Small intestine (tissue), 7 donors: Measurements from ENCODE around the gene CLMP. TPM values are rescaled to one million over a fixed set of nuclear protein-coding genes. Genes with fewer than 3 reads are reported as not detected.
A peak's percentile ranks its signal among the peaks of the same experiment; 100 is the strongest.

Source experiments
- DNase-seq, 2 donors: peaks; one replicate each; pipeline versions ENCODE4 v3.0.0 to v3.0.0-alpha.2; 2013
- FAIRE-seq: peaks from 2 replicates; lab custom pipeline; 2012; peaks lifted over from hg19 to GRCh38; lab: Jason Lieb, UNC
- H3K27ac ChIP-seq, 3 donors: one replicate each; pipeline ENCODE4 v1.5.1; 2013; ENCODE audit warnings: low read length in 2 of 3, mild to moderate bottlenecking in 2 of 3, control low read depth in 1 of 3, inconsistent platforms in 1 of 3, low read depth in 1 of 3, moderate library complexity in 1 of 3
- H3K27me3 ChIP-seq, 3 donors: one replicate each; pipeline ENCODE4 v1.6.1; 2013; ENCODE audit warnings: low read length in 3 of 3, inconsistent platforms in 1 of 3; ENCODE audit not compliant: control insufficient read depth in 3 of 3, insufficient read depth in 3 of 3
- H3K36me3 ChIP-seq, 3 donors: one replicate each; pipeline ENCODE4 v1.6.1; 2013; ENCODE audit warnings: low read length in 3 of 3, inconsistent platforms in 1 of 3, low read depth in 1 of 3, mild to moderate bottlenecking in 1 of 3, moderate library complexity in 1 of 3; ENCODE audit not compliant: control insufficient read depth in 3 of 3, insufficient read depth in 2 of 3
- H3K4me1 ChIP-seq, 3 donors: one replicate each; pipeline ENCODE4 v1.6.1; 2013; ENCODE audit warnings: low read length in 2 of 3, inconsistent platforms in 1 of 3, low read depth in 1 of 3, mild to moderate bottlenecking in 1 of 3, moderate library complexity in 1 of 3; ENCODE audit not compliant: control insufficient read depth in 3 of 3, insufficient read depth in 2 of 3
- H3K4me3 ChIP-seq, 3 donors: one replicate each; pipeline ENCODE4 v1.5.1; 2013; ENCODE audit warnings: low read length in 3 of 3, control low read depth in 1 of 3, inconsistent platforms in 1 of 3, low read depth in 1 of 3, mild to moderate bottlenecking in 1 of 3, moderate library complexity in 1 of 3
- H3K9me3 ChIP-seq, 2 donors: one replicate each; pipeline ENCODE4 v1.6.1; 2013; ENCODE audit warnings: low read depth in 1 of 2, low read length in 1 of 2; ENCODE audit not compliant: control insufficient read depth in 2 of 2, insufficient read depth in 1 of 2
- WGBS, 3 donors: extraction: QIAGEN DNeasy Blood & Tissue Kit; methylation state at CpG; one replicate each; pipeline ENCODE4 v1.1.7; 2013; 5-methylcytosine and 5-hydroxymethylcytosine counted together
- polyA plus RNA-seq, 4 donors: library from polyadenylated mRNA; stranded (reverse) in 3 of 4; unstranded in 1 of 4; fragments of 200-250 nt in 3 of 4; fragments of 120-200 nt in 1 of 4; gene quantifications; one replicate each; pipeline versions ENCODE4 v1.2.1 to v1.2.3, GENCODE V29; 2013
- donor health status: healthy with polysubstance abuse.
- donor health status: control.
- donor health status: control.
- donor health status: Bipolar disorder and iron deficiency.
- donor health status: healthy.

Gene CLMP
- polyA plus RNA-seq, 4 donors, result 0.22 to 12.2 (median 5.9) TPM

DNA sequence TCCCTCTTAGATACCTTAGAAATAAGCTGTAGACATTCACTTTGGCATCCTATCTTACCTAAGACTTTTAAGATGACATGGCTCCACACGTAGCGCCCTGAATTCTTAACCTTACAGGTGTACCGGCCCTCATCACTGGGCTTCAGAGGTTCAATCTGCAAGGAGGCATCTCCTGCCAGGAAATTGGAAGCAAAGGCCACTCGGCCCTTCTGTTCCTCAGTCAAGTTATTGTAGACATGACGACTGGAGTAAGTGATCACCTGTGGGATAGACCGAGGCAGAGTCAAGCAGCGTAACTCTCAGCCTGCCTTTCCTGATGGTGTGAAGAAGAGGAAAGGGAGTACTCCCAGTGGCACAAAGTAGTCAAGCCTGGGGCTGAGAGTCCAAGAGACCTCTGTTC is 110.6 kb downstream of the CLMP start:
- DNase-seq (no peak), FAIRE-seq (no peak)
- WGBS, 3 donors, result 95 to 97% (median 96%) methylated on average over 7 of the region's 7 CpGs
- H3K4me3 ChIP-seq, result no peak overlapping the region
- H3K9me3 ChIP-seq, result no peaks in the 10 kb centered on the region
- H3K36me3 ChIP-seq, result peaks cover 0 to 3% (median 0%) of the 10 kb centered on the region in 3 donors
- no peaks in the 10 kb centered on the region for H3K27me3 ChIP-seq
- H3K27ac ChIP-seq, result peak overlapping the region in 1 of 3 donors; percentile 0
- H3K4me1 ChIP-seq, result peaks cover 0 to 4% (median 0%) of the 10 kb centered on the region in 3 donors

DNA sequence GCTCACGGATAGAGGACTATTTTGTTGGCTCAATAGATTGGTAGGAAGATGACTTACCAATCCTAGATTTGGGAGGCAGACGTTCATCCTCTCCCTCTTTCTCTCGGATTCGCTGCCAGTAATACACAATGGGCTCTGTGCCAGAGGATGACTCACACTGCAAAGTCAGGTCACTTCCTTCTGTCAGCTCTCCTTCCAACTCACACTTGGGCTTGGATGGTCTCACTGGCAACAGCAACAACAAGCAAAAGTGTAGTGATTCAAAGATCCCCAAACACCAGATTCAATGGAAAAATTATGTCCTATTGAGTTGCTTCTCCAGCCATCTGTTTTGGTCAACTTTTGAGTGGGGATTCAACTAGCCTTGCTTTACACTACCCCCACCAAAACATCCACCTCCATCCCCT is 111.4 kb downstream of the CLMP start:
- H3K4me3 ChIP-seq, result no peak overlapping the region
- peak overlapping the region in 2 of 3 donors; percentile 22 to 46 for H3K27ac ChIP-seq
- H3K4me1 ChIP-seq, result peaks cover 0 to 4% (median 0%) of the 10 kb centered on the region in 3 donors
- H3K36me3 ChIP-seq, result peaks cover 0 to 3% (median 0%) of the 10 kb centered on the region in 3 donors
- DNase-seq, result peak; percentile 88 to 90
- WGBS, 3 donors, result 3 to 18% (median 13%) methylated on average over 4 of the region's 4 CpGs
- FAIRE-seq, result no peak
- no peaks in the 10 kb centered on the region for H3K9me3 ChIP-seq
- no peaks in the 10 kb centered on the region for H3K27me3 ChIP-seq

DNA sequence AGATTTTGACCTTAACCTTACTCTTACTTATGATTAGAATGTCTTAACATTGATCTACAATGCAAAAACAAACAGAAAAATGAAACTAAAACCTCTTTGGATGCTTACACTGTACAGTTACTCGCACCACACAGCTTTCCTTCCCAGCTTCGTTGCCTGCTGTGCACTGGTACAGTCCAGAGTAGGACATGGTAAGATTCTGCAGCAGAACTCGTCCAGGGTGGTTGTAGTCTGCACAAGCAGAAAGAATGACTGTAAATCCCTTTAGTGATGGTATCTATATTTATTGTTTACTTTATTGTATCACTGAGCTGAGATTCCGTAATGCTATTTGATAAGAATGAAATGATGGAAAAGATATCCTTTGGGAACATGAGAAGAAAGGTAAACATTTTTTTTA is 112.1 kb downstream of the CLMP start:
- Histone ChIP-seq H3K9me3 (no peaks in the 10 kb centered on the region), H3K4me1 (peaks cover 0 to 4% (median 0%) of the 10 kb centered on the region in 3 donors), H3K27me3 (no peaks in the 10 kb centered on the region), H3K36me3 (peaks cover 0 to 3% (median 0%) of the 10 kb centered on the region in 3 donors), H3K27ac (peak overlapping the region in 1 of 3 donors; percentile 74), H3K4me3 (no peak overlapping the region)
- DNase-seq (no peak), FAIRE-seq (no peak)
- WGBS, 3 donors, result 17 to 38% (median 24%) methylated on average over 4 of the region's 4 CpGs

DNA sequence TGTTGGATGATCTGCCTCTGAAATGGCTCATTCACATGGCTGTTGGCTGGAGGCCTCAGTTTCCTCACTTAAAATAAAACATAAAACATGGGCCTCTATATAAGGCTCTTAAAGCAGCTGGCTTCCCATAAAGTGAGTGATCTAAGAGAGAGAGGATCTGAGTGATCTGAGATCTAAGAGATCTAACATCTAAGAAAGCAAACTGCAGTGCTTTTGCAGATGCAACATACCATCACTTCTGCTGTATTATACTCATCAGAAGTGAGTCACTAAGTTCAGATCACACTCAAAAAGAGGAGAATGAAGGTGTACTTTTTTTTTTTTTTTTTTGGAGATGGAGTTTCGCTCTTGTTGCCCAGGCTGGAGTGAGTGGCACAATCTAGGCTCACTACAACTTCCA is 115.0 kb downstream of the CLMP start:
- H3K9me3 ChIP-seq, result no peaks in the 10 kb centered on the region
- FAIRE-seq, result no peak
- no peak overlapping the region for H3K4me3 ChIP-seq
- no peak overlapping the region for H3K27ac ChIP-seq
- no peaks in the 10 kb centered on the region for H3K27me3 ChIP-seq
- H3K4me1 ChIP-seq, result no peaks in the 10 kb centered on the region
- 92 to 100% (median 100%) methylated on average over 1 of the region's 1 CpG for WGBS, 3 donors
- H3K36me3 ChIP-seq, result peaks cover 0 to 3% (median 2%) of the 10 kb centered on the region in 3 donors
- DNase-seq, result no peak

DNA sequence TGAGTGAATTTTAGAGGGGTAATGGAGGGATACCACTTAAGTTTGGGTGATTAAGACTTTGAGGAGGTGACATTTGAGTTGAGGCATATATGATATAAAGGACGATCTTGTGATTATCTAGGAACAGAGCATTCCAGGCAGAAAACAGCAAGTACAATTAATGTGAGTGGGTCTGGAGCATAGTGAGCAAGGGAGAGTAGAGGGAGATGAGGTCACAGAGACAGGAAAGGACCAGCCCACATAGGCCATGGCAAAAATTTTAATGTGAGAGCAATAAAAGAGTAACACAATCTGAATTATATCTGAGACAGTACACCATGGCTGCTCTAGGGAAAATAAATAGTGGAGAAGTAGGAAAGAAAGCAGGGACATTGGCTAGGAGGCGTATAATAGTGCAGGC is 118.6 kb downstream of the CLMP start:
- WGBS, 3 donors, result 81 to 92% (median 86%) methylated on average over 2 of the region's 2 CpGs
- H3K4me1 ChIP-seq, result peaks cover 0 to 3% (median 0%) of the 10 kb centered on the region in 3 donors
- no peak for FAIRE-seq

DNA sequence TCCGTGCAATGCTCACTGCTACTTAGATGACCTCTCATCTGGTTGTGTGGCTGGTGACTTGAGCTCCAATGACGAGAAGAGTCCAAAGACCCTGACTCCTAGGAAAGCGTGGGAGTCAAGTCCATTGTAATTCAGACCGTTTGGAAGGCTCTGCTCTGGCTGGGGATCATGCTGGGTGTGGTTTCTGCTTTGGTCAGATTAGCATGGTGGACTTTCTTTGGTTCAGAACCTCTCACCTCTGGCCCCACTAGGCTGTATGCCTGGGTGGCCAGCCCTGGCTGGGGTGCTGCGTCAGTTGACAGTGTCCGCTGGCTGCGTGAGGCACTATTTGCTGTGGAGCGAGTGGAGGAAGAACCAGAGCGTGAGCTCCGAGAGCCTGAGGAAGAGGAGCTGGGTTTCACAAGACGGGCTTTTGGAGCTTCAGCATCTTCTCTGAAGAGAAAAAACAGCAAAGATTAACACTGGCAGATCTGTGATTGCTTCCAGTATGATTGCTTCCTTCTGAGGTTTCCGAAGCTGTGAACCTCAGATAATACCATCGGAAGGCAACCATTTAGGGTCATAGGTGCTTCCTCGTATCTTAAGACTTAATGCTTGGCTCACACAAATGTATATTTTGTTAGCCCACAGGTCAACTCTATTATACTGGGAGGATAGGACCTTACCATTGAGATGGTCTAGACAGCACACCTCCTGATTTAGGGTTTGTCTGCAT is 121.5 kb downstream of the CLMP start:
- Histone ChIP-seq H3K36me3 (peaks cover 0 to 7% (median 2%) of the 10 kb centered on the region in 3 donors), H3K9me3 (no peaks in the 10 kb centered on the region), H3K27me3 (no peaks in the 10 kb centered on the region), H3K27ac (no peak overlapping the region), H3K4me1 (peaks cover 0 to 4% (median 0%) of the 10 kb centered on the region in 3 donors), H3K4me3 (no peak overlapping the region)
- WGBS, 3 donors, result 89 to 94% (median 92%) methylated on average over 14 of the region's 14 CpGs
- FAIRE-seq, result no peak
- no peak for DNase-seq

More for the DNA sequence above, 118.6 kb downstream of the CLMP start:
- no peak overlapping the region for H3K4me3 ChIP-seq
- H3K36me3 ChIP-seq, result peaks cover 0 to 6% (median 2%) of the 10 kb centered on the region in 3 donors
- H3K27ac ChIP-seq, result no peak overlapping the region
- no peak for DNase-seq
- no peaks in the 10 kb centered on the region for H3K9me3 ChIP-seq
- no peaks in the 10 kb centered on the region for H3K27me3 ChIP-seq

DNA sequence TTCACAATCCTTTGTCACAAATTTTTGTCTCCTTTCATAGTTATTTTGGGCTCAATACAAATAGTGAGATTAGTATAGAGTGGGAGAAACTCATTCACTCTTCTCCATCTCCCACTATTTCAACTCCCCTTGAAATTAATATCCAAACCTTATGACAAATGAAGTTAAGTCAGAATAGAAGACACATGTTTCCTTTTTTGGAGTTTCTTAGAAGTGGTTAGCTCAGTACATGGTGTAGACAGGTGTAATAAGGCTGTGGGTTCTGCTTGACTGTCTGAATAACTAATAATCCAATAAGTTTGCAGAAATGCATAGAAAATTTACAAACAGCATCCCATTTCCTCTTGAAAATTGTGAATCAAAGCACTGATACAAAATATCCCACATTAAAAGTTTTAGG is 122.3 kb downstream of the CLMP start:
- no peak for DNase-seq
- Histone ChIP-seq H3K27me3 (no peaks in the 10 kb centered on the region), H3K4me1 (peaks cover 0 to 4% (median 0%) of the 10 kb centered on the region in 3 donors), H3K36me3 (peaks cover 0 to 7% (median under 1%) of the 10 kb centered on the region in 3 donors), H3K9me3 (no peaks in the 10 kb centered on the region), H3K4me3 (no peak overlapping the region), H3K27ac (no peak overlapping the region)
- no peak for FAIRE-seq

DNA sequence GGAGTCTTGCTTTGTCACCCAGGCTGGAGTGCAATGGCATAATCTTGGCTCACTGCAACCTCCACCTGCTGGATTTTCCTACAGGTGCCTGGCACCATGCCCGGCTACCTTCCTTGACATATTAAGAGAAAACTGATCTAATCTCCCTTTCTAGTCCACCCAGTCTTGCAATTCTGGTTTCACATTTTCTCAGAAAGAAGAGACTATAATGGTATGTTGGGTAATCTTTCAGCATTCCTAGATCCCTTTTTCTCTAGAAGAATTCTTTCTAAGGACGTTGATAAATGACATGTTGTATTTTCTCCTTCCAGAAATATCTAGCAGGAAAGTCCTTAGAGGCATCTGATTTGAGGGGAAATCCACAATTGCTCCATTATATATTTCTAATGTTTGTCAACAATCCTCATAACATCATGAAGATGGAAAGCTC is 122.7 kb downstream of the CLMP start:
- Histone ChIP-seq H3K27me3 (no peaks in the 10 kb centered on the region), H3K4me3 (no peak overlapping the region), H3K4me1 (peaks cover 0 to 4% (median 0%) of the 10 kb centered on the region in 3 donors), H3K36me3 (peaks cover 0 to 7% (median 0%) of the 10 kb centered on the region in 3 donors), H3K27ac (no peak overlapping the region), H3K9me3 (no peaks in the 10 kb centered on the region)
- WGBS, 3 donors, result 7 to 46% (median 46%) methylated on average over 2 of the region's 2 CpGs
- DNase-seq, result peak in 1 of 2 donors; percentile 45
- no peak for FAIRE-seq
